ENCODE results near the gene TCHHL1. TPM values are rescaled to one million over a fixed set of nuclear protein-coding genes. Genes with fewer than 3 reads are reported as not detected.

TCHHL1 gene
- total RNA-seq, 4 donors from 2014 or later: 6.6 TPM; not detected in 3

DNA sequence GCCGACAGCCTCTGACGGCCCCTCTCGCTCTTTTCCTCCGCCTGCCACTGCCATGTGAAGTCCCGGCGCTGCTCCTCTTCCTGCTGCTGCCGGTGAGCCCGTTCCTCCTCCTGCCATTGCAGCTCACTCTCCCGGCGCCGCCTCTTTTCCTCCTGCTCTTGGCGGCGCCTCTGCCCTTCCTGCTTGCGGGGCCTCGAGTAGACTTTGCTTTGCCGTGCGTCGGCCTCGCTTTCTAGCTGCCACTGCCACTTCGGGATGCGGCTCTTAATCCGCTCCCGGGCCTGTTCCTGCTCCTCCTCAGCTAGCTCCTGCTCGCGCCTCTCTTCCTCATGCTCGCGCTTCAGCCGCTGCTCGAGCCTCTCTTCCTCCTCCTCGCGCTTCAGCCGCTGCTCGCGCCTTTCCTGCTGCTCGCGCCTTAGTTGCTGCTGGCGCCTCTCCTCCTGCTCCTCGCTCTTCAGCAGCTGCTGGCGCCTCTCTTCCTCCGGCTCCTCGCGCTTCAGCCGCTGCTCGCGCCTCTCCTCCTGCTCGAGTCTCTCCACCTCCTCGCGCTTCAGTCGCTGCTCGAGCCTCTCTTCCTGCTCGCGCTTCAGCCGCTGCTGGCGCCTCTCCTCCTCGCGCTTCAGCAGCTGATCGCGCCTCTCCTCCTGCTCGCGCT, 22.1 kb upstream of the TCHHL1 start:
- no peak for DNase-seq (ENCODE audit: low spot score in 2 of 2)
- intact Hi-C loops (cut with DNase I; ENCODE audit: low total_unique reads): no loop called here
- H3K4me3 ChIP-seq (ENCODE audit: low read depth, poor library complexity, severe bottlenecking): peak overlapping the region; percentile 20
- TF ChIP-seq, protein P1, sequence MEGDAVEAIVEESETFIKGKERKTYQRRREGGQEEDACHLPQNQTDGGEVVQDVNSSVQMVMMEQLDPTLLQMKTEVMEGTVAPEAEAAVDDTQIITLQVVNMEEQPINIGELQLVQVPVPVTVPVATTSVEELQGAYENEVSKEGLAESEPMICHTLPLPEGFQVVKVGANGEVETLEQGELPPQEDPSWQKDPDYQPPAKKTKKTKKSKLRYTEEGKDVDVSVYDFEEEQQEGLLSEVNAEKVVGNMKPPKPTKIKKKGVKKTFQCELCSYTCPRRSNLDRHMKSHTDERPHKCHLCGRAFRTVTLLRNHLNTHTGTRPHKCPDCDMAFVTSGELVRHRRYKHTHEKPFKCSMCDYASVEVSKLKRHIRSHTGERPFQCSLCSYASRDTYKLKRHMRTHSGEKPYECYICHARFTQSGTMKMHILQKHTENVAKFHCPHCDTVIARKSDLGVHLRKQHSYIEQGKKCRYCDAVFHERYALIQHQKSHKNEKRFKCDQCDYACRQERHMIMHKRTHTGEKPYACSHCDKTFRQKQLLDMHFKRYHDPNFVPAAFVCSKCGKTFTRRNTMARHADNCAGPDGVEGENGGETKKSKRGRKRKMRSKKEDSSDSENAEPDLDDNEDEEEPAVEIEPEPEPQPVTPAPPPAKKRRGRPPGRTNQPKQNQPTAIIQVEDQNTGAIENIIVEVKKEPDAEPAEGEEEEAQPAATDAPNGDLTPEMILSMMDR (IDR thresholded peaks at IDR 0.05): no peak
- WGBS, 2 donors: 2% methylated on average over 60 of the region's 60 CpGs

DNA sequence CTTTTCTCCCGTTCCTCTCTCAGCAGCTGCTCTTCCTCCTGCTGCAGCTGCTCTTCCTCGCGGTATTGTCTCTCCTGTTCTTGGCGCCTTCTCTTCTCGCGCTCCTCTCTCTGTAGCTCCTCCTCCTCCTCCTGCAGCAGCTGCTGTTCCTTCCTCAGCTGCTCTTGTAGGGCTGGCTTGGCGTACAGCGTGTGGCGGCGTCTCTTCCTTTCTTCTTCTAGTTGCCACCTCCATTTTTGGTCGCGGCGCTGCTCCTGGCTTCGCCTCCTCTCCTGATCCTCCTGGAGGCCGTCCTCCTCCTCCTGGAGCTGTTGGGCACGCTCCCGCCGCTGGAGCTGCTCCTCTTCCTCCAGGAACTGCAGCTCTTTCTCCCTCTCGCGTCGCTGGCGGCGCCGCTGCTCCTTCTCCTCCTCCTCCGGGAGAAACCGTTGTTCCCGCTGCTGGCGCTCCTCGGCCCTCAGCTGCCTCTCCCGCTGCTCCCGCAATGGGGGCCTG, 21.5 kb upstream of the TCHHL1 start:
- DNase-seq (ENCODE audit: low spot score in 2 of 2): no peak
- no peak for TF ChIP-seq POLR2A (IDR thresholded peaks at IDR 0.05)
- TF ChIP-seq, protein P1 (IDR thresholded peaks at IDR 0.05): no peak
- intact Hi-C loops (cut with DNase I; ENCODE audit: low total_unique reads): no loop called here
- 1 to 2% methylated on average over 31 of the region's 31 CpGs for WGBS, 2 donors
- peak overlapping the region; percentile 20 for H3K4me3 ChIP-seq (ENCODE audit: low read depth, poor library complexity, severe bottlenecking)

DNA sequence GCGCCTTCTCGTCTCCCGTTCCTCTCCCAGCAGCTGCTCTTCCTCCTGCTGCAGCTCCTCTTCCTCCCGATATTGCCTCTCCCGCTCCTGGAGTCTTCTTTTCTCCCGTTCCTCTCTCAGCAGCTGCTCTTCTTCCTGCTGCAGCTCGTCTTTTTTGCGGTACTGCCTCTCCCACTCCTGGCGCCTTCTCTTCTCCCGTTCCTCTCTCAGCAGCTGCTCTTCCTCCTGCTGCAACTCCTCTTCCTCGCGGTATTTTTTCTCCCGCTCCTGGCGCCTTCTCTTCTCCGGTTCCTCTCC, 21.1 kb upstream of the TCHHL1 start:
- no peak for DNase-seq (ENCODE audit: low spot score in 2 of 2)
- H3K4me3 ChIP-seq (ENCODE audit: low read depth, poor library complexity, severe bottlenecking): peak overlapping the region; percentile 20
- WGBS, 2 donors: 5 to 12% methylated on average over 15 of the region's 15 CpGs
- intact Hi-C loops (cut with DNase I; ENCODE audit: low total_unique reads): no loop called here
- TF ChIP-seq, protein P1 (IDR thresholded peaks at IDR 0.05): no peak
- TF ChIP-seq POLR2A (IDR thresholded peaks at IDR 0.05): no peak

DNA sequence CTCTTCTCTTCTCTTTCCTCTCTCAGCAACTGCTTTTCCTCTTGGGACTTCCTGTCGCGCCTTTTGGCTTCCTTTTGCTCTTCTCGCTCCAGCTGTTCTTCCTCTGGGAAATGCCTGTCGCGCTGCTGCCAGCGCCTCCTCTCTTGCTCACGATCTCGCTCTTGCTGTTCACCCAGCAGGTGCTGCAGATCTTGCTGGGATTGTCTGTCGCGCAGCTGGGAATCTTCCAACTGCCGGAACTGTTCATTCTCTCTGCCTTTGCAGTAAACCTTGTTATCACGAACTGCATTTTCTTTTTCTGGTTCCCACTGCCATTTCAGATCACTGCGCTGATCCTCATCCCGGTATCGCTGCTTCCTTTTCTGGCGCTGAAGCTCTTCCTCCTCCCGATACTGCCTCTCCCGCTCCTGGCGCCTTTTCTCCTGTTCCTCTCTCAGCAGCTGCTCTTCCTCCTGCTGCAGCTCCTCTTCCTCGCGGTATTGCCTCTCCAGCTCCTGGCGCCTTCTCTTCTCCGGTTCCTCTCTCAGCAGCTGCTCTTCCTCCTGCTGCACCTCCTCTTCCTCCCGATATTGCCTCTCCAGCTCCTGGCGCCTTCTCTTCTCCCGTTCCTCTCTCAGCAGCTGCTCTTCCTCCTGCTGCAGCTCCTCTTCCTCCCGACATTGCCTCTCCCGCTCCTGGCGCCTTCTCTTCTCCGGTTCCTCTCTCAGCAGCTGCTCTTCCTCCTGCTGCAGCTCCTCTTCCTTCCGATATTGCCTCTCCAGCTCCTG, 20.6 kb upstream of the TCHHL1 start:
- TF ChIP-seq POLR2A (IDR thresholded peaks at IDR 0.05): no peak
- TF ChIP-seq, protein P1 (IDR thresholded peaks at IDR 0.05): no peak
- intact Hi-C loops (cut with DNase I; ENCODE audit: low total_unique reads): no loop called here
- DNase-seq (ENCODE audit: low spot score in 2 of 2): no peak
- 6 to 11% methylated on average over 31 of the region's 31 CpGs for WGBS, 2 donors
- peak overlapping the region; percentile 20 for H3K4me3 ChIP-seq (ENCODE audit: low read depth, poor library complexity, severe bottlenecking)

DNA sequence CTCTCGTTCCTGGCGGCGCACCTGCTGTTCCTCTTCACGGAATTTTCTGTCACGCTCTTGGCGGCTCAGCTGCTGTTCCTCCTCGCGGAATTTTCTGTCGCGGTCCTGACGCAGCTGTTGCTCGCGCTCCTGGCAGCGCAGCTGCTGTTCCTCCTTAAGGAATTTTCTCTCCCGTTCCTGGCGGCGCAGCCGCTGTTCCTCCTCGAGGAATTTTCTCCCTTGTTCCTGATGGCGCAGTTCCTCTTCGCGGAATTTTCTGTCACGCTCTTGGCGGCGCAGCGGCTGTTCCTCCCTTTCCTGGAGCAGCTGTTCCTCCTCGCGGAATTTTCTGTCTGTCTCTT, 20.0 kb upstream of the TCHHL1 start:
- TF ChIP-seq, protein P1 (IDR thresholded peaks at IDR 0.05): no peak
- TF ChIP-seq POLR2A (IDR thresholded peaks at IDR 0.05): no peak
- H3K4me3 ChIP-seq (ENCODE audit: low read depth, poor library complexity, severe bottlenecking): peak overlapping the region; percentile 20
- no peak for DNase-seq (ENCODE audit: low spot score in 2 of 2)
- intact Hi-C loops (cut with DNase I; ENCODE audit: low total_unique reads): no loop called here
- 12 to 21% methylated on average over 28 of the region's 28 CpGs for WGBS, 2 donors

Data from lower leg skin (tissue), 4 donors.